Measurements from ENCODE around the gene IGFN1. TPM values are rescaled to one million over a fixed set of nuclear protein-coding genes. Genes with fewer than 3 reads are reported as not detected.

IGFN1 gene
- total RNA-seq, 1 donor from 2014 or later = 0.18 TPM

DNA sequence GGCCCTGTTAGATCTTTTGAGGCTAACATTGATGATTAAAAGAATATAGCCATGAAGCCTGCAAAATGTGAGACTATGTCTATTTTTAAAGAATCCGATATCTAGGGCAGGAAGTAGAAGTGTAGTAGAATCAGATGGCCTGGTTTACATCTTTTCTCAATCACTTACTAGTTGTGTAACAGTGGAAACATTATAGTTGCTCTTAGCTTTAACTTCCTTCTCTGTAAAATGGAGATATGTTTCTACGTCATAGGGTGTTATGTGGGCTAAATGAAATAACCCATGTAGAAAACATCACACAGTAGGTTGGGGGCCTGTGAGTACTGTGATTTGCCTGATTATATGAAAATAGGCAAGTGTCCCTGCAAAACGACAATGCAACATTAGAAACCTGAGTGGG is 4.4 kb upstream of the IGFN1 start:
- intact Hi-C loops (cut with DNase I) = no loop called here
- peaks cover 7% of the 10 kb centered on the region for H3K27me3 ChIP-seq (ENCODE audit: low read depth)
- H3K4me3 ChIP-seq = no peak overlapping the region
- no peaks in the 10 kb centered on the region for H3K9me3 ChIP-seq
- TF ChIP-seq, protein P1, sequence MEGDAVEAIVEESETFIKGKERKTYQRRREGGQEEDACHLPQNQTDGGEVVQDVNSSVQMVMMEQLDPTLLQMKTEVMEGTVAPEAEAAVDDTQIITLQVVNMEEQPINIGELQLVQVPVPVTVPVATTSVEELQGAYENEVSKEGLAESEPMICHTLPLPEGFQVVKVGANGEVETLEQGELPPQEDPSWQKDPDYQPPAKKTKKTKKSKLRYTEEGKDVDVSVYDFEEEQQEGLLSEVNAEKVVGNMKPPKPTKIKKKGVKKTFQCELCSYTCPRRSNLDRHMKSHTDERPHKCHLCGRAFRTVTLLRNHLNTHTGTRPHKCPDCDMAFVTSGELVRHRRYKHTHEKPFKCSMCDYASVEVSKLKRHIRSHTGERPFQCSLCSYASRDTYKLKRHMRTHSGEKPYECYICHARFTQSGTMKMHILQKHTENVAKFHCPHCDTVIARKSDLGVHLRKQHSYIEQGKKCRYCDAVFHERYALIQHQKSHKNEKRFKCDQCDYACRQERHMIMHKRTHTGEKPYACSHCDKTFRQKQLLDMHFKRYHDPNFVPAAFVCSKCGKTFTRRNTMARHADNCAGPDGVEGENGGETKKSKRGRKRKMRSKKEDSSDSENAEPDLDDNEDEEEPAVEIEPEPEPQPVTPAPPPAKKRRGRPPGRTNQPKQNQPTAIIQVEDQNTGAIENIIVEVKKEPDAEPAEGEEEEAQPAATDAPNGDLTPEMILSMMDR (IDR thresholded peaks at IDR 0.05) = no peak
- ATAC-seq (no peak), DNase-seq (no peak)
- H3K36me3 ChIP-seq = no peaks in the 10 kb centered on the region
- H3K4me1 ChIP-seq = no peaks in the 10 kb centered on the region
- no peak overlapping the region for H3K27ac ChIP-seq

DNA sequence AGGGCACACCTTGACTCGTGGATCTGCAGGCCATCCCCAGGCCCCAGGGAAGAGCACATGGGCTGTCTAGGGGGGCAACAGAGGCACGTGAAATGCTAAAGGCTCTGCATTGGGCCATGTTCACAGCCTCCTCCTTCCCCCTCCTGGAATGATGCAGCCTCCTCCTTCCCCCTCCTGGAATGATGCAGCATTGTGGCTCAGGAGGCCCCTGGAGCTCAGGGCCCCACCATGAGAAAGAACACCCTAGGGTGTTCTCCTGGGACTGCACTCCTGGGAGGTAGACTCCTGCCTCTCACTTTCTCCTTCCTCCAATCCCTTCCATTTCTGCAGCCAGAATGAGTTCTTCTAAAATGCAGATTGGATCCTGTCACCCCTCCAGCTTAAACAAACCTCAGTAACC is 1.5 kb upstream of the IGFN1 start:
- intact Hi-C loops (cut with DNase I) = no loop called here
- Histone ChIP-seq H3K4me1 (no peaks in the 10 kb centered on the region), H3K36me3 (no peaks in the 10 kb centered on the region), H3K4me3 (no peak overlapping the region), H3K27ac (no peak overlapping the region), H3K27me3 (ENCODE audit: low read depth) (peaks cover 7% of the 10 kb centered on the region), H3K9me3 (no peaks in the 10 kb centered on the region)
- DNase-seq (no peak), ATAC-seq (no peak)
- TF ChIP-seq, protein P1 (IDR thresholded peaks at IDR 0.05) = no peak

DNA sequence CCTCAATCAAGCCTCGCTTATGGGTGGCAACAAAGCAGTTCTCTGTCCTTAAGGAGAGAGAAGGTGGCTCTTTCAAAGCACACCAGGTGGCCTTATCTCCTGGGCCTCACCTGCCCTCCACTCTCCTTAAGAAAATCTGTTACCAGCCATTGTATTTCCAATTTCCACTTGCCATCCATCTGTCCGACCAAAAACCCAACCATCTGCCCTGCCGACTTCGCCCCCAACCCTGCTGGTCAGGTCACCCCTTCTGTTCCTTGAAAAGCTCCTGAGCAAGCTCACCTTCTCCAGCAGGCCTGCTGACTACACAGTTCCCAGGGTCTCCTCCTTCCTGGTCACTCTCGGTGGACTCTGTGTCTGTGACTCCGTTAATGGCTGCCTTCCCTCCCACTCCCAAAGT is 619 bp upstream of the IGFN1 start:
- DNase-seq = no peak

DNA sequence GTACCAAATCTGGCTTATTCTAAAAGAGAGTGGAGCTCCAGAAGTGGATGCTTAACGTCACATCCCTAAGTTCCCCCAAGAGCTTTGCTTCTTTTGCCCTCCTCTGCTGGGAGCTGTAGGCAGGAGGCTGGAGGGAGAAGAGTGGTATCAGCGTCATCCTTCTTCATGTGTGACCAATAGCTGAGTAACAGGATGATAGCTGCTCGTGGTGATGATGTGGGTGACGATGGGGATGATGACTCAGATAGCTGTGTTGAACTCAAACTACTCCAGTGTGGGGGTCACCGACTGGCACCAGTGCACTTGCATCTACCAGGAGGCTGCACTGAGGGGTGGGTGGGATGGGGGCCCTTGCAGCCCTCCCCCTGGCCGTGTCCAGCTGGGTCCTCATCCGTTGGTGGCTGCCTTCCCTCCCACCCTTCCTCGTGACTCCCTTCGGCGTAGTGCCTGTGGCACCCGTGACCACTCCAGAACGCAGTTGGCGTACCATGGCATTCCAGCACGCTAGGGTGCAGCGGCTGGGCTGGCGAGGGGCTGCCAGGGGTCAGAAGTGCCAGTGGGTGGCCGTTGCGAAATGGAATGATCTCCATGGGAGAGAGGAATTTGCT is 1.1 kb downstream of the IGFN1 start:
- DNase-seq = no peak
- no peak overlapping the region for H3K4me3 ChIP-seq
- peaks cover 7% of the 10 kb centered on the region for H3K27me3 ChIP-seq (ENCODE audit: low read depth)
- H3K9me3 ChIP-seq = no peaks in the 10 kb centered on the region
- no peaks in the 10 kb centered on the region for H3K36me3 ChIP-seq
- intact Hi-C loops (cut with DNase I) = no loop called here
- no peak overlapping the region for H3K27ac ChIP-seq
- peak in 1 of 2 donors; percentile 28 for ATAC-seq
- H3K4me1 ChIP-seq = no peaks in the 10 kb centered on the region
- TF ChIP-seq, protein P1 (IDR thresholded peaks at IDR 0.05) = no peak

More for the DNA sequence above, 619 bp upstream of the IGFN1 start:
- peaks cover 7% of the 10 kb centered on the region for H3K27me3 ChIP-seq (ENCODE audit: low read depth)
- TF ChIP-seq, protein P1 (IDR thresholded peaks at IDR 0.05) = no peak
- no peaks in the 10 kb centered on the region for H3K4me1 ChIP-seq
- no peak overlapping the region for H3K4me3 ChIP-seq
- intact Hi-C loops (cut with DNase I) = no loop called here
- no peak overlapping the region for H3K27ac ChIP-seq
- H3K9me3 ChIP-seq = no peaks in the 10 kb centered on the region
- no peaks in the 10 kb centered on the region for H3K36me3 ChIP-seq
- no peak for ATAC-seq

DNA sequence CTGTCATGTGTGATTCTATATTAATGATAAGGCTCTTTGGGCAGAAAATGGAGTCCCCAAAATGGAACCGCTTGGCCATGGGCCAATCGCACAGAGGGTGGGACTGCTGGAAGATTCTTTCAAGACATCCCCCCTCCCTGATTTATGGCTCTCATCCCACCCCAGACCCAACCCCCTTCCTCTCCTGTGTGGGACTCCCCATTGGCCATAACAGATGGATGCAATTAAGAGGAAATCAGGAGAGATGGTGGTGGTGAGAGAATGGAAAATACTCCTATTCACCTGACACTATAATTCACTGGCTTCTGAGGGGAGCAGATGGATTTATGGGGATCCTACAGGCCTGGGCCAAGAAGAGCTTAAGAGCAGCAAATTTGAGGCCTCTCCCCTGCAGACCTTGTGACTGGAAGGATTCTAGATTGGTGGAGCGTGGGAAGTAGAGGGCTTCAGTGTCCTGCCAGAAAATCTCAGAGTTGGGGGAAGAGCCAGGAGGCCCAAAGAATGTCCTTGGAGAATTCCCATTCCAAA is 1.7 kb downstream of the IGFN1 start:
- Histone ChIP-seq H3K4me3 (no peak overlapping the region), H3K4me1 (no peaks in the 10 kb centered on the region), H3K36me3 (no peaks in the 10 kb centered on the region), H3K27ac (no peak overlapping the region), H3K27me3 (ENCODE audit: low read depth) (peaks cover 7% of the 10 kb centered on the region), H3K9me3 (no peaks in the 10 kb centered on the region)
- TF ChIP-seq, protein P1 (IDR thresholded peaks at IDR 0.05) = no peak
- ATAC-seq (no peak), DNase-seq (no peak)
- intact Hi-C loops (cut with DNase I) = no loop called here
